Skeletal muscle satellite cell (primary cell): ENCODE data around the gene BRICD5.

Source experiments
- H3K27me3 ChIP-seq: 2 replicates; pipeline ENCODE4 v1.7.0; 2013; ENCODE audit warnings: low read length; ENCODE audit not compliant: control insufficient read depth, insufficient read depth
- H3K36me3 ChIP-seq: 2 replicates; pipeline ENCODE4 v1.7.0; 2013; ENCODE audit warnings: mild to moderate bottlenecking, control low read depth, low read length; ENCODE audit not compliant: insufficient read depth
- H3K4me1 ChIP-seq: 2 replicates; pipeline ENCODE4 v1.7.0; 2013; ENCODE audit warnings: low read length; ENCODE audit not compliant: control insufficient read depth, insufficient read depth
- H3K4me2 ChIP-seq: 2 replicates; pipeline ENCODE4 v1.7.0; 2013; ENCODE audit warnings: mild to moderate bottlenecking, low read length
- H3K4me3 ChIP-seq: 2 replicates; pipeline ENCODE4 v1.7.0; 2013; ENCODE audit warnings: low read length
- H3K9ac ChIP-seq: 2 replicates; pipeline ENCODE4 v1.7.0; 2013; ENCODE audit warnings: mild to moderate bottlenecking, low read depth, low read length, moderate library complexity
- H3K9me3 ChIP-seq: replicated peaks from 2 replicates; pipeline ENCODE4 v1.7.0; 2013; ENCODE audit warnings: mild to moderate bottlenecking, control low read depth, low read length

The BRICD5 gene

GRCh38 chr16:2212362-2213324 is 2.0 kb upstream of the BRICD5 start:
- H3K9ac ChIP-seq: peak overlapping the region; percentile 92
- H3K27me3 ChIP-seq: no peaks in the 10 kb centered on the region
- H3K36me3 ChIP-seq: peaks cover 18% of the 10 kb centered on the region
- H3K9me3 ChIP-seq: no peaks in the 10 kb centered on the region
- H3K4me2 ChIP-seq: peak overlapping the region; percentile 98
- peak overlapping the region; percentile 97 for H3K4me3 ChIP-seq
- H3K4me1 ChIP-seq: peaks cover 19% of the 10 kb centered on the region

- no peak overlapping the region for H3K4me3 ChIP-seq
- peak overlapping the region; percentile 98 for H3K4me2 ChIP-seq
- H3K36me3 ChIP-seq: peaks cover 22% of the 10 kb centered on the region
- H3K4me1 ChIP-seq: peaks cover 20% of the 10 kb centered on the region
- H3K9ac ChIP-seq: no peak overlapping the region
- no peaks in the 10 kb centered on the region for H3K27me3 ChIP-seq
- no peaks in the 10 kb centered on the region for H3K9me3 ChIP-seq
Measured at GRCh38 chr16:2211923-2212347, 1.3 kb upstream of the BRICD5 start.

GRCh38 chr16:2210009-2210332 is 692 bp downstream of the BRICD5 start:
- H3K4me1 ChIP-seq: peaks cover 32% of the 10 kb centered on the region
- H3K4me3 ChIP-seq: no peak overlapping the region
- no peaks in the 10 kb centered on the region for H3K9me3 ChIP-seq
- H3K36me3 ChIP-seq: peaks cover 22% of the 10 kb centered on the region
- H3K27me3 ChIP-seq: no peaks in the 10 kb centered on the region
- H3K9ac ChIP-seq: no peak overlapping the region
- H3K4me2 ChIP-seq: no peak overlapping the region

GRCh38 chr16:2209258-2210008 is 1.2 kb downstream of the BRICD5 start:
- peaks cover 37% of the 10 kb centered on the region for H3K4me1 ChIP-seq
- H3K9ac ChIP-seq: no peak overlapping the region
- H3K9me3 ChIP-seq: no peaks in the 10 kb centered on the region
- peaks cover 22% of the 10 kb centered on the region for H3K36me3 ChIP-seq
- no peak overlapping the region for H3K4me2 ChIP-seq
- H3K4me3 ChIP-seq: no peak overlapping the region
- no peaks in the 10 kb centered on the region for H3K27me3 ChIP-seq

- Histone ChIP-seq H3K27me3 (no peaks in the 10 kb centered on the region), H3K4me1 (peaks cover 36% of the 10 kb centered on the region), H3K9me3 (no peaks in the 10 kb centered on the region), H3K36me3 (peaks cover 22% of the 10 kb centered on the region), H3K4me3 (no peak overlapping the region), H3K9ac (no peak overlapping the region), H3K4me2 (no peak overlapping the region)
Measured at GRCh38 chr16:2208772-2209171, 1.9 kb downstream of the BRICD5 start.

- H3K4me3 ChIP-seq: no peak overlapping the region
- no peak overlapping the region for H3K4me2 ChIP-seq
- peaks cover 22% of the 10 kb centered on the region for H3K36me3 ChIP-seq
- peaks cover 32% of the 10 kb centered on the region for H3K4me1 ChIP-seq
- no peaks in the 10 kb centered on the region for H3K27me3 ChIP-seq
- no peaks in the 10 kb centered on the region for H3K9me3 ChIP-seq
- no peak overlapping the region for H3K9ac ChIP-seq
Measured at GRCh38 chr16:2208308-2208707, 2.4 kb downstream of the BRICD5 start.

- no peaks in the 10 kb centered on the region for H3K9me3 ChIP-seq
- H3K27me3 ChIP-seq: no peaks in the 10 kb centered on the region
- no peak overlapping the region for H3K9ac ChIP-seq
- H3K4me2 ChIP-seq: no peak overlapping the region
- H3K4me1 ChIP-seq: peaks cover 27% of the 10 kb centered on the region
- H3K4me3 ChIP-seq: no peak overlapping the region
- peaks cover 22% of the 10 kb centered on the region for H3K36me3 ChIP-seq
Measured at GRCh38 chr16:2207872-2208271, 2.8 kb downstream of the BRICD5 start.

- Histone ChIP-seq H3K27me3 (no peaks in the 10 kb centered on the region), H3K4me1 (peaks cover 18% of the 10 kb centered on the region), H3K9ac (no peak overlapping the region), H3K4me3 (no peak overlapping the region), H3K9me3 (no peaks in the 10 kb centered on the region), H3K4me2 (peak overlapping the region; percentile 97), H3K36me3 (peaks cover 22% of the 10 kb centered on the region)
Measured at GRCh38 chr16:2206780-2207433, 3.8 kb downstream of the BRICD5 start.

- peaks cover 18% of the 10 kb centered on the region for H3K4me1 ChIP-seq
- peak overlapping the region; percentile 97 for H3K4me2 ChIP-seq
- H3K36me3 ChIP-seq: peaks cover 22% of the 10 kb centered on the region
- peak overlapping the region; percentile 95 for H3K4me3 ChIP-seq
- H3K9me3 ChIP-seq: no peaks in the 10 kb centered on the region
- peak overlapping the region; percentile 97 for H3K9ac ChIP-seq
- H3K27me3 ChIP-seq: no peaks in the 10 kb centered on the region
Measured at GRCh38 chr16:2206420-2206779, 4.3 kb downstream of the BRICD5 start.

GRCh38 chr16:2205967-2206313 is 4.7 kb downstream of the BRICD5 start:
- H3K27me3 ChIP-seq: no peaks in the 10 kb centered on the region
- peaks cover 22% of the 10 kb centered on the region for H3K36me3 ChIP-seq
- H3K9me3 ChIP-seq: no peaks in the 10 kb centered on the region
- peaks cover 18% of the 10 kb centered on the region for H3K4me1 ChIP-seq
- peak overlapping the region; percentile 95 for H3K4me3 ChIP-seq
- H3K9ac ChIP-seq: peak overlapping the region; percentile 97
- H3K4me2 ChIP-seq: peak overlapping the region; percentile 97
